Astrocyte (in vitro differentiated cells and primary cell): ENCODE measurements around the gene THBS1.

Experiments
- CTCF ChIP-seq: IDR thresholded peaks from 2 replicates; pipeline ENCODE4 v1.5.1; 2011; ENCODE audit warnings: low read depth, mild to moderate bottlenecking, inconsistent platforms, low read length, moderate library complexity; ENCODE audit not compliant: insufficient read depth
- EZH2 ChIP-seq: IDR thresholded peaks from 2 replicates; pipeline ENCODE4 v1.6.1; 2012; ENCODE audit warnings: mild to moderate bottlenecking, low read length, inconsistent platforms; ENCODE audit not compliant: insufficient read depth

- peak; percentile 75 for TF ChIP-seq CTCF
- TF ChIP-seq EZH2 = no peak
Observed at GRCh38 chr15:39580117-39580484, 778 bp upstream of the THBS1 start.
